Lung (tissue), 12 donors: ENCODE results near the gene IL20RA. TPM values are rescaled to one million over a fixed set of nuclear protein-coding genes. Genes with fewer than 3 reads are reported as not detected.

Experiments used
- ATAC-seq: fragments of 200-7000 bp; cut with Tn5 transposase; one replicate; pipeline ENCODE4 v1.9.1; 2020; ENCODE audit warnings: moderate number of reproducible peaks; ENCODE audit not compliant: insufficient read depth, low FRiP score
- DNase-seq, 3 donors: peaks; one replicate each; pipeline ENCODE4 v3.0.0-alpha.2; 2013 to 2017
- H3K27ac ChIP-seq, 2 donors: one replicate each; pipeline ENCODE4 v1.5.1; 2013; ENCODE audit warnings: mild to moderate bottlenecking in 2 of 2, moderate library complexity in 2 of 2, control low read depth in 1 of 2, inconsistent platforms in 1 of 2, low read depth in 1 of 2, low read length in 1 of 2
- H3K27me3 ChIP-seq, 3 donors: one replicate each; pipeline ENCODE4 v1.5.1; 2013; ENCODE audit warnings: low read length in 2 of 3; ENCODE audit not compliant: control insufficient read depth in 3 of 3, insufficient read depth in 3 of 3
- H3K36me3 ChIP-seq, 4 donors: one replicate each; pipeline ENCODE4 v1.5.1; 2013; ENCODE audit warnings: low read length in 4 of 4, mild to moderate bottlenecking in 1 of 4, moderate library complexity in 1 of 4; ENCODE audit not compliant: control insufficient read depth in 4 of 4, insufficient read depth in 4 of 4
- H3K4me1 ChIP-seq, 5 donors: one replicate each; pipeline ENCODE4 v1.5.1; 2013; ENCODE audit warnings: low read length in 5 of 5, mild to moderate bottlenecking in 2 of 5, moderate library complexity in 1 of 5; ENCODE audit not compliant: control insufficient read depth in 5 of 5, insufficient read depth in 5 of 5
- H3K4me3 ChIP-seq: one replicate; pipeline ENCODE4 v1.5.1; 2013; ENCODE audit warnings: mild to moderate bottlenecking, control low read depth, moderate library complexity
- H3K9ac ChIP-seq, 2 donors: one replicate each; pipeline ENCODE4 v1.5.1; 2013; ENCODE audit warnings: low read length in 2 of 2, control low read depth in 1 of 2; ENCODE audit not compliant: insufficient read depth in 1 of 2
- H3K9me3 ChIP-seq, 4 donors: one replicate each; pipeline ENCODE4 v1.5.1; 2013; ENCODE audit warnings: low read length in 3 of 4, mild to moderate bottlenecking in 1 of 4, moderate library complexity in 1 of 4; ENCODE audit not compliant: control insufficient read depth in 4 of 4, insufficient read depth in 3 of 4
- WGBS, 2 donors: extraction: QIAGEN DNeasy Blood & Tissue Kit; methylation state at CpG; one replicate each; pipeline ENCODE4 v1.1.7; 2013; 5-methylcytosine and 5-hydroxymethylcytosine counted together
- polyA plus RNA-seq, 2 donors: library from polyadenylated mRNA; stranded (reverse); fragments of 200-250 nt; gene quantifications; one replicate each; pipeline ENCODE4 v1.2.1, GENCODE V29; 2013
- total RNA-seq, 2 donors: library from RNA; depleted of rRNA in 1 of 2; stranded (reverse); fragments of >200 nt in 1 of 2; gene quantifications; one replicate each; pipeline ENCODE4 v1.2.1, GENCODE V29; 2014 to 2021
- TF ChIP-seq, protein P1 (sequence below): IDR thresholded peaks from 2 replicates; pipeline ENCODE4 v1.5.1; 2012; ENCODE audit warnings: mild to moderate bottlenecking; ENCODE audit errors: control extremely low read depth, extremely low read depth
- donor health status: control.
- donor health status: control.
- donor health status: Bipolar disorder and iron deficiency.
- donor health status: healthy.
- donor health status: DM: yes; HTN: yes; CAD: no.

IL20RA gene
- total and polyA plus RNA-seq, 4 donors = 3.7 to 16.2 (median 6.7) TPM

DNA sequence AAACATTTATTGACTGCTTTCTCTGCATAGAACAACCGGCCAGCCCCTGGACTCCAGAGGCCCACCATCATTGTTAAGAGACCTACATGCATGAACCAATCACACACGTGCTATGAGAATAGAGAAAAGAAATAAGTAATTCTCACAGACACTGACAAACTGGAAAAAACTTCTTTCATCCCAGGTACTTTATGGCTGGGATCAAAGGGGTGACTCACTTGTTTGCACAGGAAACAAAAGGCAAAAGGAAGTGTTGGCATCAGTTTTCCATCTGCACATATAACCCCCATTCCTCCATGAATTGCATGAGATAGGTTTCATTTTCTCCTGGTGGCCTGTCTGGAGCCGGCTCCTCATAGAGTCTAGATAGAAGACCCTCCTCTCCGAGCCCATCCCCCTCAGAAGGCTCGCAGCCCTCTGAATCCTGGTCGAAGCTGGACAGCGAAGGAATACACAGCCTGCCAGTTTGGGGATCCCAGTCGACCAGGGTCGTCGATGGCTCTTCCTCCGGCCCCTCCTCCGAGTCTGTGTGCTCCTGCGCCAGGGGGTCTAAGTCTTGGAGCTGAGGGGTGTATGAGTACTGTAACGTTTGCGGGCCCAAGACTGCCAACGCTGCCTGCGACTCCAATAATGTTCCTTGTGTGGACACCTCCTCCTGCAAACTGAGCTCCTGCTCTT is 43.3 kb downstream of the IL20RA start:
- no peaks in the 10 kb centered on the region for H3K27me3 ChIP-seq
- no peak overlapping the region for H3K27ac ChIP-seq
- no peak overlapping the region for H3K4me3 ChIP-seq
- TF ChIP-seq, protein P1, sequence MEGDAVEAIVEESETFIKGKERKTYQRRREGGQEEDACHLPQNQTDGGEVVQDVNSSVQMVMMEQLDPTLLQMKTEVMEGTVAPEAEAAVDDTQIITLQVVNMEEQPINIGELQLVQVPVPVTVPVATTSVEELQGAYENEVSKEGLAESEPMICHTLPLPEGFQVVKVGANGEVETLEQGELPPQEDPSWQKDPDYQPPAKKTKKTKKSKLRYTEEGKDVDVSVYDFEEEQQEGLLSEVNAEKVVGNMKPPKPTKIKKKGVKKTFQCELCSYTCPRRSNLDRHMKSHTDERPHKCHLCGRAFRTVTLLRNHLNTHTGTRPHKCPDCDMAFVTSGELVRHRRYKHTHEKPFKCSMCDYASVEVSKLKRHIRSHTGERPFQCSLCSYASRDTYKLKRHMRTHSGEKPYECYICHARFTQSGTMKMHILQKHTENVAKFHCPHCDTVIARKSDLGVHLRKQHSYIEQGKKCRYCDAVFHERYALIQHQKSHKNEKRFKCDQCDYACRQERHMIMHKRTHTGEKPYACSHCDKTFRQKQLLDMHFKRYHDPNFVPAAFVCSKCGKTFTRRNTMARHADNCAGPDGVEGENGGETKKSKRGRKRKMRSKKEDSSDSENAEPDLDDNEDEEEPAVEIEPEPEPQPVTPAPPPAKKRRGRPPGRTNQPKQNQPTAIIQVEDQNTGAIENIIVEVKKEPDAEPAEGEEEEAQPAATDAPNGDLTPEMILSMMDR = no peak
- WGBS, 2 donors = 61 to 62% methylated on average over 17 of the region's 17 CpGs
- H3K9ac ChIP-seq = no peak overlapping the region
- no peaks in the 10 kb centered on the region for H3K36me3 ChIP-seq
- peaks cover 0 to 4% (median 0%) of the 10 kb centered on the region in 5 donors for H3K4me1 ChIP-seq
- peaks cover 0 to 2% (median 0%) of the 10 kb centered on the region in 4 donors for H3K9me3 ChIP-seq
- ATAC-seq = no peak
- peak in 1 of 3 donors; percentile 25 for DNase-seq

DNA sequence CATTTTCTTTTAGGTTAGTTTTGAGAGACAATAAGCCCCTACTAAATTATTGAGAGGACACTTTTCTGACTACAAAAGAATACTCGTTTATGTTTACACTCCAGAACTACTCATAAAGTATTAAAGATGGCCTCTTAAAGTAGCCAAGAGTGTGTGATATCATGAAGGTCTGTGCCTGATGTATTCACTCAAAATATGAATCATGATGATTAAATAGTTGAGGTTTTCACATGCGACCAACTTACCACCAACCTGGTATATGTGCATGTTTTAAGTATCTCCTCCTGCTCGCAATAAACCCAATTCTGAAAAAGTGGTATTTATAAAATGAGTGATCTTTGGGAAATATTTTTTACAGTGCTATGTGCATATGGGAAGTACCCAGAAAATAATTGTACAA is 43.9 kb downstream of the IL20RA start:
- no peak overlapping the region for H3K27ac ChIP-seq
- TF ChIP-seq, protein P1 = no peak
- peaks cover 0 to 2% (median 0%) of the 10 kb centered on the region in 4 donors for H3K9me3 ChIP-seq
- H3K36me3 ChIP-seq = no peaks in the 10 kb centered on the region
- ATAC-seq (no peak), DNase-seq (no peak)
- H3K4me1 ChIP-seq = peaks cover 0 to 4% (median 0%) of the 10 kb centered on the region in 5 donors
- 49 to 57% methylated on average over 3 of the region's 3 CpGs for WGBS, 2 donors
- H3K27me3 ChIP-seq = no peaks in the 10 kb centered on the region
- no peak overlapping the region for H3K9ac ChIP-seq
- no peak overlapping the region for H3K4me3 ChIP-seq

DNA sequence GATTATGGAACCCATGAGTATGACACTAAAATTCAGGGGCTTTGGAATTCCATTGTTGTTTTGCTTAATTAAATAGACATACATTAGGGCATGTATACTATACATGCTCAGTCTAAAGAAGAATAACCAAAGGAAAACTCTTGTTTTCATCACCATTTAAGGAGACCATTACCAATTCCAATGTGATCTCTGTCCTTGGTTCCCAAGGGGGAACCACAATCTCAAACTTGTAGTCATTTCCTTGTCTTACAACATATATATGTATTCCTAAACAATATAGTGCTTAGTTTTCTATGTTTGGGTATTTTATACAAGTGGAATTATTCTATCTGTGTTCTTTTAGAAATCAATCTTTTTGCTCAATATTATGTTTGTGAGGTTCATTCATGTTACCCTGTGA is 49.2 kb downstream of the IL20RA start:
- Histone ChIP-seq H3K9ac (no peak overlapping the region), H3K27me3 (peaks cover 0 to 5% (median 0%) of the 10 kb centered on the region in 3 donors), H3K9me3 (peaks cover 0 to 2% (median 0%) of the 10 kb centered on the region in 4 donors), H3K27ac (no peak overlapping the region), H3K36me3 (no peaks in the 10 kb centered on the region), H3K4me3 (no peak overlapping the region), H3K4me1 (peaks cover 0 to 6% (median 0%) of the 10 kb centered on the region in 5 donors)
- TF ChIP-seq, protein P1 = no peak
- DNase-seq (no peak), ATAC-seq (no peak)
